ENCODE results near the gene CHCHD6.

Gene CHCHD6

GRCh38 chr3:126720596-126720995 is 16.6 kb downstream of the CHCHD6 start:
- DNase-seq (ENCODE audit: low read depth in 1 of 2, low spot score in 1 of 2) = no peak
- in situ Hi-C loops (cut with HindIII; ENCODE audit: low pct_unique_long_range_greater_than_20kb, low sequenced_read_pairs) = no loop called here
- TF ChIP-seq JUND (IDR thresholded peaks at IDR 0.05; ENCODE audit: low read depth) = no peak

- no peak for TF ChIP-seq JUND (IDR thresholded peaks at IDR 0.05; ENCODE audit: low read depth)
- in situ Hi-C loops (cut with HindIII; ENCODE audit: low pct_unique_long_range_greater_than_20kb, low sequenced_read_pairs) = no loop called here
- no peak for DNase-seq (ENCODE audit: low read depth in 1 of 2, low spot score in 1 of 2)
Measured at GRCh38 chr3:126721246-126721645, 17.2 kb downstream of the CHCHD6 start.

GRCh38 chr3:126723237-126723636 is 19.2 kb downstream of the CHCHD6 start:
- TF ChIP-seq JUND (IDR thresholded peaks at IDR 0.05; ENCODE audit: low read depth) = no peak
- DNase-seq (ENCODE audit: low read depth in 1 of 2, low spot score in 1 of 2) = no peak
- in situ Hi-C loops (cut with HindIII; ENCODE audit: low pct_unique_long_range_greater_than_20kb, low sequenced_read_pairs) = no loop called here

GRCh38 chr3:126723801-126724200 is 19.8 kb downstream of the CHCHD6 start:
- no peak for DNase-seq (ENCODE audit: low read depth in 1 of 2, low spot score in 1 of 2)
- no peak for TF ChIP-seq JUND (IDR thresholded peaks at IDR 0.05; ENCODE audit: low read depth)
- in situ Hi-C loops (cut with HindIII; ENCODE audit: low pct_unique_long_range_greater_than_20kb, low sequenced_read_pairs) = no loop called here

- DNase-seq (ENCODE audit: low read depth in 1 of 2, low spot score in 1 of 2) = no peak
- in situ Hi-C loops (cut with HindIII; ENCODE audit: low pct_unique_long_range_greater_than_20kb, low sequenced_read_pairs) = no loop called here
- no peak for TF ChIP-seq JUND (IDR thresholded peaks at IDR 0.05; ENCODE audit: low read depth)
Measured at GRCh38 chr3:126728680-126729079, 24.6 kb downstream of the CHCHD6 start.

- in situ Hi-C loops (cut with HindIII; ENCODE audit: low pct_unique_long_range_greater_than_20kb, low sequenced_read_pairs) = no loop called here
- TF ChIP-seq JUND (IDR thresholded peaks at IDR 0.05; ENCODE audit: low read depth) = no peak
- DNase-seq (ENCODE audit: low read depth in 1 of 2, low spot score in 1 of 2) = no peak
Measured at GRCh38 chr3:126730376-126730775, 26.3 kb downstream of the CHCHD6 start.

- no peak for DNase-seq (ENCODE audit: low read depth in 1 of 2, low spot score in 1 of 2)
- no peak for TF ChIP-seq JUND (IDR thresholded peaks at IDR 0.05; ENCODE audit: low read depth)
- in situ Hi-C loops (cut with HindIII; ENCODE audit: low pct_unique_long_range_greater_than_20kb, low sequenced_read_pairs) = no loop called here
Measured at GRCh38 chr3:126731044-126731443, 27.0 kb downstream of the CHCHD6 start.

- DNase-seq (ENCODE audit: low read depth in 1 of 2, low spot score in 1 of 2) = no peak
- in situ Hi-C loops (cut with HindIII; ENCODE audit: low pct_unique_long_range_greater_than_20kb, low sequenced_read_pairs) = no loop called here
- no peak for TF ChIP-seq JUND (IDR thresholded peaks at IDR 0.05; ENCODE audit: low read depth)
Measured at GRCh38 chr3:126732281-126733060, 28.4 kb downstream of the CHCHD6 start.

GRCh38 chr3:126733061-126733430 is 29.0 kb downstream of the CHCHD6 start:
- DNase-seq (ENCODE audit: low read depth in 1 of 2, low spot score in 1 of 2) = no peak
- in situ Hi-C loops (cut with HindIII; ENCODE audit: low pct_unique_long_range_greater_than_20kb, low sequenced_read_pairs) = no loop called here
- TF ChIP-seq JUND (IDR thresholded peaks at IDR 0.05; ENCODE audit: low read depth) = no peak

GRCh38 chr3:126734106-126734723 is 30.2 kb downstream of the CHCHD6 start:
- no peak for TF ChIP-seq JUND (IDR thresholded peaks at IDR 0.05; ENCODE audit: low read depth)
- in situ Hi-C loops (cut with HindIII; ENCODE audit: low pct_unique_long_range_greater_than_20kb, low sequenced_read_pairs) = no loop called here
- no peak for DNase-seq (ENCODE audit: low read depth in 1 of 2, low spot score in 1 of 2)

- DNase-seq (ENCODE audit: low read depth in 1 of 2, low spot score in 1 of 2) = no peak
- in situ Hi-C loops (cut with HindIII; ENCODE audit: low pct_unique_long_range_greater_than_20kb, low sequenced_read_pairs) = no loop called here
- no peak for TF ChIP-seq JUND (IDR thresholded peaks at IDR 0.05; ENCODE audit: low read depth)
Measured at GRCh38 chr3:126737527-126737926, 33.5 kb downstream of the CHCHD6 start.

GRCh38 chr3:126742057-126742456 is 38.0 kb downstream of the CHCHD6 start:
- in situ Hi-C loops (cut with HindIII; ENCODE audit: low pct_unique_long_range_greater_than_20kb, low sequenced_read_pairs) = no loop called here
- DNase-seq (ENCODE audit: low read depth in 1 of 2, low spot score in 1 of 2) = no peak
- TF ChIP-seq JUND (IDR thresholded peaks at IDR 0.05; ENCODE audit: low read depth) = no peak

- TF ChIP-seq JUND (IDR thresholded peaks at IDR 0.05; ENCODE audit: low read depth) = no peak
- no peak for DNase-seq (ENCODE audit: low read depth in 1 of 2, low spot score in 1 of 2)
- in situ Hi-C loops (cut with HindIII; ENCODE audit: low pct_unique_long_range_greater_than_20kb, low sequenced_read_pairs) = no loop called here
Measured at GRCh38 chr3:126743350-126743749, 39.3 kb downstream of the CHCHD6 start.
